K562 treated with DMSO at 1 percent for 4 hours (cell line): Measurements from ENCODE around the gene PNPLA1. TPM values are rescaled to one million over a fixed set of nuclear protein-coding genes. Genes with fewer than 3 reads are reported as not detected.

Source experiments
- total RNA-seq: library from RNA; unstranded; fragments of 300-600 nt; gene quantifications from 2 replicates; pipeline ENCODE4 v1.2.3, GENCODE V29; 2022; ENCODE audit not compliant: insufficient read depth

PNPLA1 gene
- not detected in 2 replicates for total RNA-seq

GRCh38 chr6:36269834-36270705, at the start of gene PNPLA1:
Gene PNPLA1 (plus strand): TSS chr6:36270060. CDS start chr6:36270460, 400 bp downstream.

GRCh38 chr6:36336779-36337241, 67.0 kb downstream of the PNPLA1 start, which contains the start of gene BNIP5:
Gene BNIP5 (minus strand): TSS chr6:36336888. CDS start chr6:36330690, 6,198 bp downstream.

Other genes starting within 250 kb of the PNPLA1 start
- gene SLC26A8, start 245.4 kb upstream of the PNPLA1 start, total RNA-seq = not detected in 2 replicates
- gene MAPK14, start 242.3 kb upstream of the PNPLA1 start, total RNA-seq = 28.6 and 33.4 TPM in 2 replicates
- gene MAPK13, start 139.5 kb upstream of the PNPLA1 start, total RNA-seq = 1.9 and 2.3 TPM in 2 replicates
- 23.0 and 25.3 TPM in 2 replicates for gene BRPF3, start 73.3 kb upstream of the PNPLA1 start, total RNA-seq
- not detected in 2 replicates for gene BNIP5, start 66.8 kb downstream of the PNPLA1 start, total RNA-seq
- not detected in 2 replicates for gene ETV7, start 117.6 kb downstream of the PNPLA1 start, total RNA-seq
- gene PXT1, start 172.8 kb downstream of the PNPLA1 start, total RNA-seq = not detected in 2 replicates
- 47.0 and 57.0 TPM in 2 replicates for gene KCTD20, start 172.9 kb downstream of the PNPLA1 start, total RNA-seq